Activated CD8-positive, alpha-beta T cell treated with anti-CD3 and anti-CD28 coated beads for 36 hours (primary cell): ENCODE data around the gene KIF3A. TPM values are rescaled to one million over a fixed set of nuclear protein-coding genes. Genes with fewer than 3 reads are reported as not detected.

Experiments used
- ATAC-seq: fragments of 200-7000 bp; cut with Tn5 transposase; one replicate; pipeline ENCODE4 v1.10.0; 2021; ENCODE audit warnings: mild to moderate bottlenecking, moderate library complexity
- CTCF ChIA-PET: fragments of 350-600 bp; sonication (Branson Sonifier 250); formaldehyde crosslinking; loops from one replicate; lab custom pipeline; 2021; ENCODE audit warnings: antibody characterized with exemption; lab: Charles Lee
- POLR2A ChIA-PET: fragments of 350-600 bp; sonication (Branson Sonifier 250); formaldehyde crosslinking; loops from one replicate; lab custom pipeline; 2021; ENCODE audit warnings: antibody characterized with exemption; lab: Charles Lee
- DNase-seq: peaks from one replicate; pipeline ENCODE4 v3.0.0-alpha.2; 2020
- H3K27ac Mint-ChIP-seq: one replicate; pipeline ENCODE4 v1.8.0; 2021; ENCODE audit warnings: mild to moderate bottlenecking, mixed read lengths
- H3K27me3 Mint-ChIP-seq: one replicate; pipeline ENCODE4 v1.8.0; 2021; ENCODE audit warnings: mixed read lengths
- H3K36me3 Mint-ChIP-seq: one replicate; pipeline ENCODE4 v1.8.0; 2021; ENCODE audit warnings: low read depth, mixed read lengths
- H3K4me1 Mint-ChIP-seq: one replicate; pipeline ENCODE4 v1.8.0; 2021; ENCODE audit warnings: low read depth, mixed read lengths
- H3K4me3 Mint-ChIP-seq: one replicate; pipeline ENCODE4 v1.8.0; 2021; ENCODE audit warnings: mild to moderate bottlenecking, moderate library complexity, mixed read lengths
- H3K9me3 Mint-ChIP-seq: one replicate; pipeline ENCODE4 v1.8.0; 2021; ENCODE audit warnings: mixed read lengths
- CTCF ChIP-seq: fragments of 200-600 bp; IDR thresholded peaks from one replicate; pipeline ENCODE4 v1.8.0; 2022; ENCODE audit warnings: antibody characterized with exemption, mild to moderate bottlenecking
- intact Hi-C: fragments of 100-400 bp; cut with micrococcal nuclease; formaldehyde crosslinking; loops from one replicate; pipeline ENCODE4 v1.10.0; 2022
- total RNA-seq, 2 experiments: library from RNA; stranded (reverse); gene quantifications; one replicate each; pipeline ENCODE4 v1.2.3, GENCODE V29; 2021

Gene KIF3A
- total RNA-seq, 2 experiments from 2014 or later, result 16.4 to 17.0 TPM

GRCh38 chr5:132742158-132742557 is 4.8 kb upstream of the KIF3A start:
- Mint-ChIP-seq H3K27me3 (peaks cover 10% of the 10 kb centered on the region), H3K4me3 (no peak overlapping the region), H3K36me3 (no peaks in the 10 kb centered on the region), H3K4me1 (peaks cover 16% of the 10 kb centered on the region), H3K9me3 (no peaks in the 10 kb centered on the region), H3K27ac (no peak overlapping the region)
- POLR2A ChIA-PET, result interaction anchor here (0.6 kb wide), 1 partner anchor 446 kb away, joined by 3 read pairs; no protein-coding TSS in a partner anchor
- ATAC-seq (no peak), DNase-seq (no peak)
- TF ChIP-seq CTCF, result no peak
- CTCF ChIA-PET, result interaction anchor here (1.8 kb wide), 1 partner anchor 78 kb away, joined by 5 read pairs; no protein-coding TSS in a partner anchor
- intact Hi-C loops, result no loop called here

- Mint-ChIP-seq H3K27me3 (no peaks in the 10 kb centered on the region), H3K9me3 (no peaks in the 10 kb centered on the region), H3K36me3 (no peaks in the 10 kb centered on the region), H3K4me3 (no peak overlapping the region), H3K4me1 (peaks cover 24% of the 10 kb centered on the region), H3K27ac (no peak overlapping the region)
- ChIA-PET POLR2A (interaction anchor here (0.8 kb wide), 1 partner anchor 260 kb away, joined by 3 read pairs; no protein-coding TSS in a partner anchor), CTCF (interaction anchor here (1.1 to 6.3 kb wide), 2 partner anchors 9 to 81 kb away, joined by 4 to 29 read pairs; partner anchors contain the start of gene CCNI2)
- no peak for TF ChIP-seq CTCF
- no peak for DNase-seq
- intact Hi-C loops, result no loop called here
- ATAC-seq, result no peak
Measured at GRCh38 chr5:132739232-132739631, 1.9 kb upstream of the KIF3A start.

GRCh38 chr5:132737982-132738681 is 786 bp upstream of the KIF3A start:
- DNase-seq (no peak), ATAC-seq (no peak)
- H3K27me3 Mint-ChIP-seq, result no peaks in the 10 kb centered on the region
- peak overlapping the region; percentile 76 for H3K27ac Mint-ChIP-seq
- peaks cover 28% of the 10 kb centered on the region for H3K4me1 Mint-ChIP-seq
- no peaks in the 10 kb centered on the region for H3K9me3 Mint-ChIP-seq
- ChIA-PET CTCF (interaction anchor here (0.6 to 6.3 kb wide), 11 partner anchors 9 to 237 kb away, joined by 3 to 29 read pairs (median 3); partner anchors contain the start of gene CCNI2), POLR2A (interaction anchor here (0.7 to 2.6 kb wide), 7 partner anchors 9 to 259 kb away, joined by 3 to 23 read pairs (median 3); partner anchors contain the start of genes CCNI2, GDF9 and UQCRQ)
- TF ChIP-seq CTCF, result no peak
- H3K4me3 Mint-ChIP-seq, result peak overlapping the region; percentile 83
- intact Hi-C loops, result no loop called here
- H3K36me3 Mint-ChIP-seq, result peaks cover 4% of the 10 kb centered on the region

- intact Hi-C loops, result no loop called here
- no peak for TF ChIP-seq CTCF
- ATAC-seq (no peak), DNase-seq (no peak)
- no peaks in the 10 kb centered on the region for H3K9me3 Mint-ChIP-seq
- no peak overlapping the region for H3K27ac Mint-ChIP-seq
- peaks cover 31% of the 10 kb centered on the region for H3K4me1 Mint-ChIP-seq
- no peaks in the 10 kb centered on the region for H3K27me3 Mint-ChIP-seq
- no peak overlapping the region for H3K4me3 Mint-ChIP-seq
- ChIA-PET POLR2A (no interaction called here), CTCF (interaction anchor here (1.1 to 6.3 kb wide), 2 partner anchors 85 to 93 kb away, joined by 4 to 29 read pairs; no protein-coding TSS in a partner anchor)
- H3K36me3 Mint-ChIP-seq, result peaks cover 4% of the 10 kb centered on the region
Measured at GRCh38 chr5:132734687-132735086, 2.7 kb downstream of the KIF3A start.
